Body of pancreas (tissue), 4 donors: ENCODE measurements around the gene SRRM4.

Source experiments
- POLR2A ChIP-seq, 3 donors: fragments of 450-650 bp; IDR thresholded peaks; one replicate each; pipeline ENCODE4 v1.6.1; 2016; ENCODE audit warnings: antibody characterized with exemption in 3 of 3, mild to moderate bottlenecking in 2 of 3
- TF ChIP-seq, protein P1 (sequence below), 7 experiments: fragments of 450-650 bp in 4 of 7; fragments of 200-600 bp in 3 of 7; sonication (generic) in 3 of 7; IDR thresholded peaks; one replicate each; pipeline ENCODE4 v1.5.1; 2016 to 2019; ENCODE audit warnings: antibody characterized with exemption in 7 of 7

DNA sequence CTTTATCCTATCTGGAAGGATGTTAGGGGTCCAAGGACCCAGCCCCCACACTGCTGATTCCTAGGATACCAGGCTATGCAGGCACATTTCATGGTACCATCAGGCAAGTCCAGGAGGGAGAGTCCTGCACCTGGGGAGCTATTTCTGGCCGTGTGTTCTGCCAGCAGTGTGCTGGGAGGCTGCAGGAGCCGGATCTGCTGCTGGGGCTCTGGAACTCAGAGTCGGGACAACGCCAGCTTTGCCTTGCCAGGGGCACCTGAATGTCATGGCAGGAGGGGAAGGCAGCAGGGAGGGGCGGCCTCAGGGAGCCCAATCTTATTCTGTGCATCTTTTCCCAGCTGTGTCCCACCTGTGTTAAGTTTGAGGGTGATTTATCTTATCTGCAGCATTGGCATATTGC is 17.8 kb downstream of the SRRM4 start:
- TF ChIP-seq POLR2A (IDR thresholded peaks at IDR 0.05) = no peak
- TF ChIP-seq, protein P1, sequence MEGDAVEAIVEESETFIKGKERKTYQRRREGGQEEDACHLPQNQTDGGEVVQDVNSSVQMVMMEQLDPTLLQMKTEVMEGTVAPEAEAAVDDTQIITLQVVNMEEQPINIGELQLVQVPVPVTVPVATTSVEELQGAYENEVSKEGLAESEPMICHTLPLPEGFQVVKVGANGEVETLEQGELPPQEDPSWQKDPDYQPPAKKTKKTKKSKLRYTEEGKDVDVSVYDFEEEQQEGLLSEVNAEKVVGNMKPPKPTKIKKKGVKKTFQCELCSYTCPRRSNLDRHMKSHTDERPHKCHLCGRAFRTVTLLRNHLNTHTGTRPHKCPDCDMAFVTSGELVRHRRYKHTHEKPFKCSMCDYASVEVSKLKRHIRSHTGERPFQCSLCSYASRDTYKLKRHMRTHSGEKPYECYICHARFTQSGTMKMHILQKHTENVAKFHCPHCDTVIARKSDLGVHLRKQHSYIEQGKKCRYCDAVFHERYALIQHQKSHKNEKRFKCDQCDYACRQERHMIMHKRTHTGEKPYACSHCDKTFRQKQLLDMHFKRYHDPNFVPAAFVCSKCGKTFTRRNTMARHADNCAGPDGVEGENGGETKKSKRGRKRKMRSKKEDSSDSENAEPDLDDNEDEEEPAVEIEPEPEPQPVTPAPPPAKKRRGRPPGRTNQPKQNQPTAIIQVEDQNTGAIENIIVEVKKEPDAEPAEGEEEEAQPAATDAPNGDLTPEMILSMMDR (IDR thresholded peaks at IDR 0.05) = no peak
